Measurements from ENCODE around the gene ATG2A.

- TF ChIP-seq, protein P1, sequence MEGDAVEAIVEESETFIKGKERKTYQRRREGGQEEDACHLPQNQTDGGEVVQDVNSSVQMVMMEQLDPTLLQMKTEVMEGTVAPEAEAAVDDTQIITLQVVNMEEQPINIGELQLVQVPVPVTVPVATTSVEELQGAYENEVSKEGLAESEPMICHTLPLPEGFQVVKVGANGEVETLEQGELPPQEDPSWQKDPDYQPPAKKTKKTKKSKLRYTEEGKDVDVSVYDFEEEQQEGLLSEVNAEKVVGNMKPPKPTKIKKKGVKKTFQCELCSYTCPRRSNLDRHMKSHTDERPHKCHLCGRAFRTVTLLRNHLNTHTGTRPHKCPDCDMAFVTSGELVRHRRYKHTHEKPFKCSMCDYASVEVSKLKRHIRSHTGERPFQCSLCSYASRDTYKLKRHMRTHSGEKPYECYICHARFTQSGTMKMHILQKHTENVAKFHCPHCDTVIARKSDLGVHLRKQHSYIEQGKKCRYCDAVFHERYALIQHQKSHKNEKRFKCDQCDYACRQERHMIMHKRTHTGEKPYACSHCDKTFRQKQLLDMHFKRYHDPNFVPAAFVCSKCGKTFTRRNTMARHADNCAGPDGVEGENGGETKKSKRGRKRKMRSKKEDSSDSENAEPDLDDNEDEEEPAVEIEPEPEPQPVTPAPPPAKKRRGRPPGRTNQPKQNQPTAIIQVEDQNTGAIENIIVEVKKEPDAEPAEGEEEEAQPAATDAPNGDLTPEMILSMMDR (IDR thresholded peaks at IDR 0.05) = no peak
- TF ChIP-seq POLR2A (IDR thresholded peaks at IDR 0.05) (no peak), EP300 (IDR thresholded peaks at IDR 0.05) (no peak)
These were observed 36.6 kb downstream of the ATG2A start for GRCh38 chr11:64880240-64881001.

Data from stomach (tissue), 4 donors.